Stimulated activated CD4-positive, alpha-beta T cell treated with anti-CD3 and anti-CD28 coated beads, Interleukin-1b, Interleukin-23, amount 100 ng/mL, for 48 hours (primary cell): ENCODE results near the gene ITGA5.
"Not testable (repeated sequence)": the region's sequence is repeated elsewhere in the genome, so short reads cannot be mapped to it uniquely, and the experiment has no call there.

Experiments
- DNase-seq: peaks from one replicate; pipeline ENCODE4 v3.0.0-alpha.2; 2020

The ITGA5 gene

DNA sequence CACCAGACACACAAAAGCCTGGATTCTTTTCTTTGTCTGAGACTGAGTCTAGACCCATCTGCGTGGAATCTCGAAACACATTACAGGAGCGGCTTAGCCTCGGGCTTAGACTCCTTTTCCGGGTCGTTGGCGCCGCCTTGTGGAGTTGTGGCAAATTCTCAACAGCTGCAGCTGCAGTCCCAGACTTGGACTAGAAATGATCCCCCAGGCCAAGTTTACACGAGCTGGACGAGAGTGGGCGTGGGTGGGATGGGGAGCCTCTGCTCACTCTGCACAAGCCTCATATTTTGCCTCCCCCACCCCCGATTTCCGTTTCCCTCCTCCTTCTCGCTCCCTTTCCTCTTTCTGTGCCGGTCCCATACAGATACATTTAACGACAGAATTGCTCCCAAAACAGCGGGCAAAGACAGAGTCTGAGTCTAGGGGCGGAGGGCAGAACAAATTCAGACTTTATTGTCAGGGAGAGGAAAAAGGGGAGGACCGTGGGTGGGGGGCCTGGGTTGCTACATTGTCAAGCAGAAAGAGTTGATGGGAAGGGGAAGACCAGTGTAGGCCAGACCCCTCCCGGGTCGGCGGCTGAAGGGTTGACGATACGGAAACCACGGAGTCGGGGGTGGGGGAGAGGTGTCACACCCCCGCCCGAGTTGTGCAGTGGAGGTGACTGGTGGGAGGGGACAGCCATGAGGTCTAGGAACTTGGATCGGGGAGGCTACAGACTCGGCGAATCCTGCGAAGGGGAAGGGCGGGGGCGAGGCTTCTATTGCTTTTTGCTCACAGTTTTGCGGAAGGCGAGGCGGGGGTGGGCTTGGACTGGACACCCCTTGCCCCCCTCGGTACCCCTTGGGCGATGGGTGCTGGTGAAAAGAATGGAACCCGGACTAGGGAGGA, 50.1 kb downstream of the ITGA5 start:
- DNase-seq = peak; percentile 87

DNA sequence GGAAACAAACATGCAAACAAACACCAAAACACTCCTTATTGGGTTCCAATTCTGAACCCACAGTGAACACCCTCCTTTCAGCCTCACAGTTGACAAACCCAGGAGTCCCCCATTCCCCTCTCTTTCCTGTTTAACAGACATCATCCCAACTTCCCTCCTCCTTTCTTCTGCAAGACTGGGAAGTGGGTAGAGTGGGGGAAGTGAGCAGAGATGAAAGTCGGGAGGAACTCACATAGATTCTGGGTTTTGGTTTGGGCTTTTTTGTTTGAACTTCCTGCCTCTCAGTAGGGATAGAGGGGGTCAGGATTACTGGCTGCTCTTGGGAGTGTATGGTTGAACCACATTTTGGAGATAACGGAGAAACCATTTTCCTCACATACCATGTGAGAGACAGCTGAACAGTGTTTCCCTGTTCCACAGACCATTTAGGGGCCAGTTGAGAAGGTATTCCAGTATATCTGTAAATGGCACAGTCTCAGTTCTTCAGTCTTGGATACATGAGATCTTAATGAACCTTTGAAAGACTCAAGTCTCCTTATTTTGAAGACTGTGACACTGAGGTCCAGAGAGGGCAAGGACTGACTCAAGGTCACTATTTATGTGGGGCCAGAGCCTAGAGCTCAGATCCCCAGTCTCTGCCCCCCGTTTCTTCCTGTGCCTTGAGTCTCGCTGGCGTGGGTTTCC, 50.9 kb downstream of the ITGA5 start:
- no peak for DNase-seq

DNA sequence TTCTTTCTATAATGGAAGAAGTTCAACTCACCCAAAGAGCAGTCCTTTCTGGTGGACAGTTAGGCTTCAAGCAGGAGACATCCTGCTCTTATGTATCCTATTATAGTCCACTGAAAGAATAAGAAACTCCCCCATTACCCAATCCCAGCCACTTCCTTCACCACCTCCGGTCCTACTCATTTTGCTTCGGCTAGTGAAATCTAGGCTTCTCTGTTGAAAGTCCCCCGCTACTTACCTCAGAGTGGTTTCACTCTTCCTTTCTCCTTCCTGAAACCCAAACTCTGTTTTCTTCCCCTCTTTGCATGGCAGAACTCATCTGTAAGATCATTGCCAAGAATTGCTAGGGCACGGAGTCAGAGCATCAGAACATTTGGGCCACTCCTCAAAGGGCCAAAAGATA, 54.7 kb downstream of the ITGA5 start, which contains the start of gene GPR84:
Gene GPR84, minus strand, starts transcription at position 74 of the 400 bp plus-strand sequence. CDS start 635 bp downstream, outside the sequence.
- peak; percentile 34 for DNase-seq

DNA sequence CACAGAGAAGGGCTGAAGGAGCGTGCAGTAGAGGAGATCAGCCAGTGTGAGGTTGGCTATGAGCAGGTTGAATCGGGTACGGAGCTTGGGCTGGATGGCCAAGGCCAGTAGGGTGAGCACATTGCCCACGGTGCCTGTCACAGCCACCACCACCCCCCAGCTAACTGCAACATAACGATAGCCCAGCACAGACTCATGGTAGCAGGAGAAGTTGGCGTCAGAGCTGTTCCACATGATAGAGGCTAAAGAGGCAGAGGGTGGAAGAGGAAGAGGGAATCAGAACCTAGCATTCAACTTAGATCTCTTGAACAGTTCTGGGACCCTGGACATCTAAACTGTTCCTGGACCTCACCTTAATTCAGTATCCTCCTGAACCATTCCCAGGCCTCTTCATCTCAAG, 55.4 kb downstream of the ITGA5 start:
- DNase-seq = no peak

DNA sequence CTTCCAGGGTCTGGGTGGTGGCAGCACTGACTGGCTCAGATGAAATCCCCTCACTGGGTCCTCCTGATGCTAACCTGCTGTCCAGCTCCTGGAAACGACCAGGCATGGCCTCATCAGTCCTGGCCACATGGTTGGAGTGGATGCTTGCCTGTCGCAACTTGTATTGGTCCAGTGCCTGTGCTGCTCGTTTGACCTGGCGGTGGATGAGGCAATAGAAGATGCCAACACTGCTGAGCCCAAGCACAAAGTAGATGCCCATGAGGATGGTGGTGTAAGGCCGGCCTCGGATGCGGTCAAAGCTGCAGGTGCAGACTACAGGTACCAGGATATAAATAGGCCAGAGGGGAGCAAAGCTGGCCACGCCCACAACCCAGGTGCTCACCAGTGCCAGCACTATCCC, 56.0 kb downstream of the ITGA5 start:
- no peak for DNase-seq

DNA sequence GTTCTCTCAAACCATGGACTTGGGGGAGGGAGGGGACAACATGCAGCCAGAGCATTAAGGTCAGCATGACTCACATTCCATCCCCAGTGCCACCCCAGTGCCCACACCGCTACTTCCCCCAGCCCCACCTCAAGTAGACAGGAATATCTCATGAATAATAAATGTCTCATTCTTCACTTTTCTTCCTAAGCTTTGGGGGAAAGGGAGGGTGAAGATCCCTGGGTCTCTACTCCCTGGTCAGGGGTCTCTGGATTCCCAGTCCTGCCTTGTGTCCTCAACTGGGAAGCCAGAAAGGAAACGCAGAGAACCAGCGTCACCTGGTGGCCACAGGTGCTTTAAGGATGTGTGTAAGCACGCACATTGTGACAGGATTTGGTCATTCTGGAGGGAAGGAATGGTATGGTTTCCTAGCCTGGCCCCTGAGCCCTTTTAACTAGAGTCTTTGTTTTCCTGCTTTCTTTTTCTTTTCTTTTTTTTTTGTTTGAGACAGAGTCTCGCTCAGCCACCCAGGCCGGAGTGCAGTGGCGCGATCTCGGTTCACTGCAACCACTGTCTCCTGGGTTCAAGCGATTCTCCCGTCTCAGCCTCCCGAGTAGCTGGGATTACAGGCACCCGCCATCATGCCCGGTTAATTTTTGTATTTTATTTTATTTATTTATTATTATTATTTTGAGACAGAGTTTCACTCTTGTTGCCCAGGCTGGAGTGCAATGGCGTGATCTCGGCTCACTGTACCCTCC, 58.2 kb downstream of the ITGA5 start:
- DNase-seq = peak; percentile 43

DNA sequence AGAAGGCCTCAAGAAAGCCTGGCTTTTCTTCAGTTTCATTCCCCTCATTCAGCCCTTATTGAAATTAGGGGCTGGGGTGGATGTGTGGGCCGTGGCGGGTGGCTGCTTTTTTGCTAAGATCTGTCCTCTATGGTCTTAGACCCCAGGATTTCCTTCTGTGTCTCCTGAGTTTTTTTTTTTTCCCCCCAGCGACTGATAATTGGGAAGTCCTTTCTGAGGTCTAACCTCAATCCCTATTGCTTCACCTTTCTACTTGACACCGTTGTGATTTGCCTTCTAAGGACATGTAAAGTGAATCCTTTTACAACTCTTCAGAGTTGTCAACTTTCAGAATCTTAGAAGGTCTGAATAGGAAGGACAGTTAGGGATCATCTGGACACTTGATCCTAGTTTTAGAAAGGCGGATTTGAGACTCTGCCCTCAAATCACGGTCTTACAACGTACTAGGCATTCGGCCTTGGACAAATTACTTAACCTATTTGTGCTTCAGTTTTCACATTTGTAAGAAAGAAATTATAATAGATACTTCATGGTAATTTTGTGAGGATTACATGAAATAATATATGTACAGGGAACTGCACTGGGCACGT, 59.2 kb downstream of the ITGA5 start:
- no peak for DNase-seq

DNA sequence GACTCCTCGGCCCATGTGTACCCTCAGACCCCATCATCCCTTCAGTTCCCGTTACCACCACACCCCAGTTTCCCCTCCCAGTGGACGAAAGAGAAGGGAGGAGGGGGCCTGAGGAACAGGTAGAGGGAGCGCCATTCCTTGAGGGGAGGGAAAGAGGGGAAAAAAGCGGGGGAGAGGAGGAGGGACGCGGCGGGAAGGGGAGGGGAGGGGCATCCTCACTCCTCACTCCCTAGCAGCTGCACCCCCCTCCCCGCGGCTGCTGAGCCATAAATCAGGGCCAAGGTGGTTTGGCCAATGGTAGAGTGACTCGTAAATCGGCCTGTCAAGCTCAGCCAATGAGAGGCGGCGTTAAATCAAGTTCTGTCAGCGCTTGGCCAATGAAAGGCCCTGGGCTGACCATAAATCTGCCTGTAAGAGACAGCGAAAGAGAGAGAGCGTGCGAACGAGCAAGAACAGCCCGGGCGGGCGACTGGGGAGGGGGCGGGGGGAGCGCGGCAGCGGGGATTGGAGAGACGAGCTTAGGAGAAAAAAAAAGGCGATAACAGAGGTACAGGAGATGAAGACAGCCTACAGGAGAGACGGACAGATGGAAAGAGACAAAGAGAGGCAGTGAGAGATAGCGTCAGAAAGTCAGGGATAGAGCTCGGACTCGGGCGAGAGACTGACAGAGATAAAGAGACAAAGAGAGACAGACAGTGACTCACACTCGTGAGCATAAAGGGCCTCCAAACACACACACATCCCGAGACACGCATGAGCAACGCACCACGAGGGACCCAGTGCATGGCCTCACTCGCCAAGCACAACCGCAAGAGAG, 59.9 kb downstream of the ITGA5 start:
- peak; percentile 95 for DNase-seq

DNA sequence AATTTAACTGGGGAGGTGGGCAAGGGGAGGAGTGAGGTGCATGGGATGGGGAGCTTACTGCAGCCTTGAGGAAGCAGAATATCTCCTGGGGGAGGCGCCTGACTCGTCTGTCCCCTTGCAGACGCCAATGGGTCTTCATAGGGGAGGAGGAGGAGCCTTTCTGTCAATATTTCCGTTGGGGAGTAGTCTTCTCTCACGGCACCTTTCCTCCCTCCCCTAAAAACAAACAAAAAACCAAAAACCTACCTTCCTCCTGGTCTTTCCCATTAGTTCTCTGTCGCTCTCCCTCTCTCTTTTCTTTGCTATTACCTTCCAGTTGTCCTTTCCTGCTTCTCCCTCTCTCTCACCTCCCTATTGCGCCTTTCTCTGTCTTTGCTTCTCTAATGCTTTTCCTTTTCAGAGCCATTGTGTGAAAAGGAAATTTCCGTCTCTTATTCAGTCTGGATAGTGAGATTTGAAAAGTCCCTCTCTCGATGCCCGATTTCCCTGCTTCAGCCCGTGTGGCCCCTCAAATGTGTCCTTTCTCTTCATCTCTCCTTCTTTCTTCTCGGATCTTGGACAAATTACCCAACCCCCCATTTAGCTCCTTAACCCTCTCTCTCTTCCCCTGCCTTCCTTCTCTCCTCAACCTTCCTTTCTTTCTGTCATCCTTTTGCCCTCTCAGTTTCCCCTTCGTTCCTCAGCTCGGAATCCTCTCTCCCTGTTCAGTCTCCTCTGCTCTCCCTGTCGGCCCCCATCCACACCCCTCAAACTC, 60.7 kb downstream of the ITGA5 start:
- DNase-seq = peak; percentile 37

DNA sequence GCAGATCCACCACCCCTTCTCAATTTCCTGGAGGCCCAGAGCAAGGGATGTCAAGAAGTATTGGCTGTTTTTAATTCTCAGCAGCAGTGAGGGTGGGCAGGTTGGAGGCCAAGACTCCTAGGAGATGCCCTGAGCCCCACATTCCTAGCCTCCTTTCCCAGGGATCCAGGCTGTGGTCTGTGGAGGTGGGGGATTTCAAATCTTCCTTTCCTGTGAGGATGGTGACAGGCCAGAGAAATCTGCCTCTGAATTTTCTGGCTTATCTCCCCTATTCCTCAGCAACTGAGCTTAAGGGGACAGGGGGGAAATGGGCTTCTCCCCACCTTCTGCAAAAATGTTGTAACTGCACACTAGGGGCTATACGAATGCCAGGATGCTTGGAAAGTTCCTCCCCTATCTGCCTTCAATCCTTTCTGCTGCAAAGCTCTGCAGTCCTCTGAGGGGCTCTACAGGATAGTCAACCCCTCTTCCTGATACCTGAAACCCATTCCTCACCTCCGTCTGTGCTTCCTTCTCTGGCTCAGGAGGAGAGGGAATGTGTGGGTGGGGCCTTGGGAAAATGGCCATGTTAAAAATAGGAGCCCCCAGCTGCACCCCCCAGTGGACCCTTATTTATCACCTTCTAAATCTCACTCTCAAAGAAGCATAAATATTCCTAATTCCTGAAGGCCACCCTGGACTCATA, 61.4 kb downstream of the ITGA5 start:
- no peak for DNase-seq

DNA sequence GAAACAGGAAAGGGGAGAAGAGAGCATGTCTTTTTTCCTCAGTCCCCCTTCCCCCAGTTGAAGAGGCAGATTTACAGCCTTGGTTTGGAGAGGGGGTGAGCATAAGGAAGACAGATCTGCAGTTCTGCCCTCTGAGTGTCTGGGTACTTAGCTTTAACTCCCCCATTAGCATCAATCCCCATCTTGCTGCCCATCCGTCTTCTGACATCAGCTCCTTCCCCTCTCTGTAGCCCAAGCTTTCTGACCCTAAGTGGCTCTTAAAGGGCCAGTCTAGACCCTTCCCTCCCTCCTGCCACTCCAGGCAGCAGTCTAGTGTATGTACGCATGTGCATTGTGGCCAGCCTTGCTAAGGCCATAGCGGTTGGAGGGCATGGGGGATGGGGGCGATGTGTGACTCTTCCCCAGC, 62.1 kb downstream of the ITGA5 start:
- DNase-seq = no peak

DNA sequence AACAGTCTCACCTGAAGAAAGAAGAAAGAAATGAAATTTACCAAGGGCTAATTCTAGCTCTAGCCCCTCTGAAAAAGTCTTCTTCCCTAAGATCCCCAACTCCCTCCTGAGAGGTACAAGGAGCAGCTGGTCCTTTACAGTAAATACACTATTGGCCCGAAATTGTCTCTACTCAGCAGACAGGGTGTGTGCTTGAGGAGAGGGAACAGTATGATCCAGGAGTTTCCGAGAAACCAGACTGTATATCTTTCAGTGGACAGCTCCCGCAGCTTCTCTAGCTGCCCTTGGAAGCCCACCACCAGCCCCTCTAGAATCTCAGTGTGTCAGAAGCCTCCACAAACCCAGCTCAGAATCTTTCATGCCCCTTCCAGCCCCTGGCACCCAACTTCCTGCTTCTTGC, 62.8 kb downstream of the ITGA5 start:
- no peak for DNase-seq

DNA sequence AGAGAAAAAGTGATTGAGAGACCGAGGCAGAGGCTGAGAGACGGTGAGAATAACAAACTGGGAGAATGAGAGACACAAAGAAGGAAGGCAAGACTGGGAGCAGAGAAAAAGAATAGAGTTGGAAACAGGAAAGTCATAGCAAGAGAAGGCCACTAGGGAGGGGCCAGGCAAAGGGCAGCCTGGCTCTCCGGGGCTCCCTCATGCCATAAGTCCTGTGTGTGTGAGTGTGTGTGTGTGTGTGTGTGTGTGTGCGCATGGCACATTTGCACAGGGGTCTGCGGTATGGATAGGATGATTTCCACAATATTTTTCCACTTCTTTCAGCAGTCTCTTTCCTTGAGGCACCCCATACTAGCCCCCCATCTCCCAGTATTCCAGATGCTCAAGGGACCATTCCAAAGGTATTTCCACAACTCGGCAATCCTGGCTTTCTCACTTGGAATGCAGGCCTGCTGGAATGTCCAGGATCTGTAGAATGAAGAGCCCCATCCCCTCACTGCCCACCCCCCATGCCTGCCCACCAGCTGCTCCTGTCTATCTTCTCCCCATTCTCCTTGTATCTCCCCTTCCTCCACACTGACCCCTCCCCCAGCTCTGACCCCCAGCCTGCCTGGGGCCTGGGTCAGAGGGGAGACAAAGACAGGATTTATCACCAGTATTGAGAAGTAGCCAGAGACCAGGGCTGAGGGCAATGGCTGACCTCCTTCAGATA, 63.8 kb downstream of the ITGA5 start:
- DNase-seq = no peak

DNA sequence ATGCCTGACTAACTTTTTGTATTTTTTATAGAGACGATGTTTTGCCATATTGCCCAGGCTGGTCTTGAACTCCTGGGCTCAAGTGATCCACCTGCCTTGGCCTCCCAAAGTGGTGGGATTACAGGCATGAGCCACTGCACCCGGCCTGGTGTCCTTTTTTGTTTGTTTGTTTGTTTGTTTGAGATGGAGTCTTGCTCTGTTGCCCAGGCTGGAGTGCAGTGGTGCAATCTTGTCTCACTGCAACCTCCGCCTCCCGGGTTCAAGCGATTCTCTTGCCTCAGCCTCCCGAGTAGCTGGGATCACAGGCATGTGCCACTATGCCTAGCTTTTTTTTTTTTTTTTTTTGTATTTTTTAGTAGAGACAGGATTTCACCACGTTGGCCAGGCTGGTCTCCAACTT, 64.8 kb downstream of the ITGA5 start:
- DNase-seq = not testable (repeated sequence)

DNA sequence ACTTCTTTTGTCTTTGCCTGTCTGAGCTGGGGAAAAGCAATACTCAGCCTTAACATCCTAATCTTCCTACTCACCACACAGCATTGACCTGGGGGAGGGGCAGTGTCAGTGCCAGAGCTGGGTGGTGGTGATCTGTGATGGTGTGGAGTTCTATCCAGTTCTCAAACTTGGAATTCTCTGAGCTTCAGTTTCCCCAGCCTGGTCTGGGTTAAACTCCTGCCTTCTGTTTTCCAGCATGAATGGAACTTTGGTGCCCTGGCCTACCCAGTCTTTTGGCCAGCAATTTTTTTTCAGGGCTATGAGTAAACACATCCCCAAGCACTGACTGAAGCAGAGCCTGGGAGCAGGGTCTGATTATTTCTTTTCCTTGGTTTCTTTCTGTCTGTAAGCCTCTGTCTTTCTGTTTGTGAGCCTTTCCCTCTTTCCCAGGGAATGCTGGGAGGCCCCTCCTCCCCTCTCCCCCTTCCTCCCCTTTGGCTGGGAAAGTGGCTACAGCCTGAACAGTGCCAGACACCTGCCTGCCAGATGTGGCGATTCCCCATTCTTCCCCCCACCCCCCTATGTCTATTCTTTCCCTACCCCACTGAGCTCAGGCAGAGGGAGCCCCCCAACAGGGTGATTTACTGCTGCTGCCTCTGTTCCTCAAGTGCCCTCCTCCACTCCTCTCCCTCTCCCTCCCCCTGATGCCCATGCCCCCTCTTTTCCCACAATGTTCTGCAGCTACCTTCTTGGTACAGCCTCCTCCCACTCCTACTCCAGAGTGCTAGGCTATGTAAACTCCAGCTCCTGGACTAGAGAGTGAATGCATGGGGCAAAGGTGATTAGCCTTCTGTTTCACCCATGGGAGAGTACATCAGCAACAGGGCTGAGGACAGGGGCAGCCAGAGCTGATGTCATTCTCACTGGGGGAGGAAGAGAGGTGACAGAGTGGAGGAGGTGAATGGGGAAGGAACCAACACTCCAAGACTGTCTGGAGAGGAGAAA, 65.9 kb downstream of the ITGA5 start:
- no peak for DNase-seq

DNA sequence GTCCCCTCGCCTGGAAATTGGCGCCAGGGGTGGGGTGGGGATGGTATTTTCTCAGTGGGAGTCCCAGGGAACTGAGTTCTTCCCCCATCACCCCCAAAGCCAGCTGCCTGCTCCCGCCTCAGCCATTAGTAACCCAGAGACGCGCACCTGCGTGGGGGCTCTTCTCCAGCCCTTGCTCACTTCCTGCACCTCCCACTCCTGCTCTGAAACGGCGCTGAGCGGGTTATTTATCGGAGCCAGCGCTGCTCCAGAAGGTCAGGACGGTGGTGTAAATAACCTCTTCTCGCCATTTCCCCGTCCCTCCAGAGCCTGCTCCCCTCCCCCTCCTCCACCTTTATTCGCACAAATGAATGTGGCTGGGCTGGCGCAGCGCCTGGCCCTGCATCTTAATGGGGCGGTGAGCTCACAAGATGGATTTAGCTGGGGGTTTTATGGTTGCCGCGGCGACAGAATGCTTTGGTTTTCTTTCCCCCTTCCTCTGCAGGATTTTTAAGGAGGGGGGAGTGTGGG, 67.0 kb downstream of the ITGA5 start:
- peak; percentile 55 for DNase-seq

DNA sequence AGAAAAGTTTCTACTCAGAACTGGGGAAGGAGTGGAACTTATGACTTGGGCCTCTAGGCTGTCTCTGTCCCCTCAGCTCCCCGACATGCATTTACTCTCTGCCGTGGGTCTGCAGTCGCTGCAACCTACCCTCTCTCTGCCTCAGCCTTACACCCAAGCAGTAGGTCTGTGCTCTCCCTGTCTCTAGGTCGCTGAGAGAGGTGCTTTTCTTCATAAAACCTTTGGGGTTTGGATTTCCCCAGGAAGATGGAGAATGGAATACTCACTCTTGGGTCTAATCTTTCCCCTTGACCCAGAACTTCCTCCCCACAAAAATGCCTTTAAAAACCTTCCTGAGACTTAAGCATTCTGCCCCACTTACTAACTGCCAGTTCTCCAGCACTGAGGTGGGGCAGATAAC, 67.7 kb downstream of the ITGA5 start:
- no peak for DNase-seq

DNA sequence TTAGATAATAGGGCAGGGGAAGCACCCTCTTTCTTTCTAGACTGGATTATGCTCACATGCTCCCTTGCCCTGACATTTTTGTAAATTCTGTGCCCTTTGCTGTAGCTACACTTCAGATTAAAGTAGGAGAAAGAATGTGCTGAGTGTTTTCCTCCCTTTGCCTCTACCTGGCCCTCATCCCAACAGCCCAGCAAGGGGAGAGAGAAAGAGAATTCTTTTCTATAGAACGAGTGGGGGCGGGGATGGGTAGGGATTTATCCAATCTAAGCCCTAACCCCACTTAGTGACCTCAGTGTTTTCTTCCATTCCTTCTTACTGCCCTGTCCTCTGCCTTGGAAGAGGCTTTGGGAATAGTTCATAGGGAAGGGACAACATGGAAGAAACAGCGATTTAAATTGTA, 68.3 kb downstream of the ITGA5 start:
- DNase-seq = no peak

DNA sequence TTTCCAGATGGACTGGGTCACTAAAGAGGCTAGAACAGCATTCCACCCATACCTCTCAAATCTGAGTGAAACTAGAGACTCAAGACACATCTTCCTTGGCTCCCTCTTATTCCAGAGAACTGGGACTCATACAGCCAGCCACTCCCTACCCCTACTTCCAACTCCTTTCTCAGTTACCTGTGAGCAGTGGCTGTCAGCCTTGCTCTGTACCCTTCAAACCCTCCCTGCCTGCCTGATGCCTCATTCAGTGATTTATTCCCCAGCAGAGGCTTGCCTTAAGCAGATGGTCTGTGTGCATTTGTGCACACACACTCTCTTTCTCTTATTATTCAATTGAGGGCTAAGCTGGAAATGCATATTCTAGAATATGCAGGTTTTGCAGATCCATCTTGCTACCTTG, 69.4 kb downstream of the ITGA5 start:
- no peak for DNase-seq
